Hepatic stellate cell (primary cell): ENCODE measurements around the gene PARVB.
A peak's percentile ranks its signal among the peaks of the same experiment; 100 is the strongest.
"Not testable (repeated sequence)": the region's sequence is repeated elsewhere in the genome, so short reads cannot be mapped to it uniquely, and the experiment has no call there.

Experiments used
- DNase-seq: peaks from one replicate; pipeline ENCODE4 v3.0.0; 2011; ENCODE audit warnings: low spot score

Gene PARVB

GRCh38 chr22:44056649-44057048 lies 32.5 kb downstream of the PARVB start:
- DNase-seq: not testable (repeated sequence)

GRCh38 chr22:44057401-44057987 lies 33.4 kb downstream of the PARVB start:
- DNase-seq: no peak

DNA sequence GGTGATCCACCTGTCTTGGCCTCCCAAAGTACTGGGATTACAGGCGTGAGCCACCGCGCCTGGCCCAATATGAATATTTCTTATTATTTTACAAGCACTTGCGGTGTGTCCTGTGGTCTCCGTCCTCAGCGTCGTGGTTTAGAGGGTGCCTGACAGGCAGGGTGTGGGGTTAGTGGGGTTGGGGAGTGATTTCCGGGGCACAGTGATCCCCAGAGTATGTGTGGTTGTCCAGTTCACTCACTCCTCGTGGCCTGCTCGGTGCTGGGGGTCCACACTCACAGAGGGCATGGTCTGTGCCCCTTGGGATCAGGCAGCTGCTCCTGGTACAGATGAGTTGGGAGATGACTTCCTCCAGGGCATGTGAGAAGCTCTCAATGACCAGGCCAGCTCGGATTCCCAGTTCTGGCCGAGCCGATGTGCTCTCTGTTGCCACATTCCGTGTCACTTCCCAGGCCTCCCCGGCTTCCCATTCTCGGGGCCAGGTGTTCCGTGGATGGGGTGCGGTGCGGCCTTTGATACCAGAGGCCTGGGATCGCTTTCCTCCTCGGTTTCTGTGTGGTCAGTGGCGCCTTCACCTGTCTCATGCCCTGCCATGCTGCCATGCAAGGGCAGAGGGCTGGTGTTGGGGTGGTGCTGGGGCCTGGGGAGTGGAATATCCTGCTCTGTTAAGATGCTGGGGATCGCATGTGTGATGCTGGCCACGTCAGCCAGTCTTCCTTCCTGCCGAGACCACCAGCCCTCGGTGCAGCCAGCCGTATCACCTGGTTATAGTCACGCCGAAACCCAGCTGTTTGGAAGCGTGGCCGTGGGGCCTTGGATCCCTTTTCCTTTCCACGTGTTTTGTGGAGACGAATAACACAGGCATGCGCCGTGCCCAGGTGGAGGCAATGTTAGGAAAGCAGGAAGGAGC lies 39.6 kb downstream of the PARVB start:
- no peak for DNase-seq

DNA sequence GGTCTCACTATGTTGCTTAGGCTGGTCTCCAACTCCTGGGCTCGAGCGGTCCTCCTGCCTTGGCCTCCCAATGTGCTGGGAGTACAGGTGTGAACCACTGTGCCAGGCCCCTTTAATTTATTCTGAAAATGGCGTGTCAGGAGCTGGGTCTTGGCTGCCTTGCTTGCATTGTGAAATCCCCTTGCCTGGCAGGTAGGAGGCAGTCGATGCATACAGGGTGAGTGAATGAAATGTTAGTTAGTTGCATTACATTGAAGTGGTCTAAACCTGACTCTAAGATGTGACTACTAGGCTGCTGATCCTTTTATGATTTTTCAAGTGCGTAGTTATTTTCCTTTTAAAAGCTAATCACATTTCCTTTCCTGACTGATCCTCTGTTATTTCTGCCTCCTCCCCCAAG lies 42.9 kb downstream of the PARVB start:
- no peak for DNase-seq

- no peak for DNase-seq
Observed at GRCh38 chr22:44067901-44068300, 43.8 kb downstream of the PARVB start.

- no peak for DNase-seq
Observed at GRCh38 chr22:44068422-44069191, 44.5 kb downstream of the PARVB start.

DNA sequence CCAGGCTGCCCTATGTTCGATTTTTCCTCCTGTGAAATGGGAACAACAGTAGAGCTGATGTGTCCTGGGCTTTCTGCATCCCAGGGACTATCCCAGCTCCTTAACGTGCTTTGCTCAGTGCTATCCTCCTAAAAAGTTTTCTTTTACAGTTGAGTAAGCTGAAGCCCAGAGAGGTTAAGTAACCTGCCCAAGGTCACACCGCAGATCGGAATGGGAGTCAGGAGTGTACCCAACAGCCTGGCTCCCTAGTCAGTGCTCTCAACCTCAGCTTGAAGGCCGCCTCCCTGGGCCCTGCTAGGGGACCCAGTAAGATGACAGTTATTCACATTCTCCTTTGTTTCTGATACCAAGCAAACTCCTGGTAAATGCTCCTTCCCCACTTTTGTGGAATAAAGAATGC lies 45.9 kb downstream of the PARVB start:
- DNase-seq: no peak

DNA sequence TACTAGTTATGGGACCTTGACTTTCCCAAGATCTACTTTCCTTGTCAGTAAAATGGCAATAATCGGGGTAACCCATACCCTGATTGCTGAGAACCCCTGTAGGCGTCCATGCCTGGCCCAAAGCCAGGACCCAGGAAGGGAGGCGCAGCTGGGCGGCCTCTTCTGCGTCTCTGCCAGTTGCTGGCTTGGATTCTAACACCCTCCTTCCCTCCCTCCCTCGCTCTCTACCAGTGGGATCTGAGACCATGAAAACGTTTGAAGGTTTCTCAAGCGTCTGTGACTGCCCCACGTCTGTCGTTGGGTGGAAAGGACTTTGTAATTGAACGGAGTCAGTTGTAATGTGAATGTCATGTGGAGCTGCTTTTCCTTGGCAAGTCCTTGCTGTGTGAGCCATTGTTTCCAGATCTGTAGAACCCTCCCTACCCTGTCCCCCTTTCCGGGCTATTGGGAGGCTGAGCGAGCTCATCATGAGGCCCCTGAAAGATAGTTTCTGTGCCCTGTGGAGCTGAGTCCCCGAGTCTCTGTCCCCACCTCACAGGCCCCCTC lies 47.8 kb downstream of the PARVB start:
- no peak for DNase-seq

- no peak for DNase-seq
Observed at GRCh38 chr22:44074337-44074984, 50.4 kb downstream of the PARVB start.

GRCh38 chr22:44075022-44075421 lies 50.9 kb downstream of the PARVB start:
- no peak for DNase-seq

GRCh38 chr22:44075670-44076069 lies 51.6 kb downstream of the PARVB start:
- no peak for DNase-seq

DNA sequence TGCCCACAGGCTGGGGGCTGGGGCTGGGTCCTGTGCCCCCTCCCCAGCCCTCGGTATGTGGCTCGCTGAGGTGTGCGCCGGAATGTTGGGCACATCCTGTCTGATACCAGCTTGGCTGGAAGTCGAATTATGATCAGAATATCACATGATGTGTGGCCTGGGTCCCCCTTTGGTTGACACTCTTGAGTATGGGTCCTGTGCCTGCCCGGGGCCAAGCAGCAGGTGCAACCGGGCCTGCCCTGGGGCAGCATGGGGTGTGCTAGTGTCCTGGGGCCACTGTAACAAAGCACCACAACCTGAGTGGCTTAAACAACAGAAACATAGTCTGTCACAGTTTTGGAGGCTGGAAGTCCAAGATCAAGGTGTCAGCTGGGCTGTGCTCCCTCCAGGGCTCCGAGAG lies 52.7 kb downstream of the PARVB start:
- DNase-seq: no peak

DNA sequence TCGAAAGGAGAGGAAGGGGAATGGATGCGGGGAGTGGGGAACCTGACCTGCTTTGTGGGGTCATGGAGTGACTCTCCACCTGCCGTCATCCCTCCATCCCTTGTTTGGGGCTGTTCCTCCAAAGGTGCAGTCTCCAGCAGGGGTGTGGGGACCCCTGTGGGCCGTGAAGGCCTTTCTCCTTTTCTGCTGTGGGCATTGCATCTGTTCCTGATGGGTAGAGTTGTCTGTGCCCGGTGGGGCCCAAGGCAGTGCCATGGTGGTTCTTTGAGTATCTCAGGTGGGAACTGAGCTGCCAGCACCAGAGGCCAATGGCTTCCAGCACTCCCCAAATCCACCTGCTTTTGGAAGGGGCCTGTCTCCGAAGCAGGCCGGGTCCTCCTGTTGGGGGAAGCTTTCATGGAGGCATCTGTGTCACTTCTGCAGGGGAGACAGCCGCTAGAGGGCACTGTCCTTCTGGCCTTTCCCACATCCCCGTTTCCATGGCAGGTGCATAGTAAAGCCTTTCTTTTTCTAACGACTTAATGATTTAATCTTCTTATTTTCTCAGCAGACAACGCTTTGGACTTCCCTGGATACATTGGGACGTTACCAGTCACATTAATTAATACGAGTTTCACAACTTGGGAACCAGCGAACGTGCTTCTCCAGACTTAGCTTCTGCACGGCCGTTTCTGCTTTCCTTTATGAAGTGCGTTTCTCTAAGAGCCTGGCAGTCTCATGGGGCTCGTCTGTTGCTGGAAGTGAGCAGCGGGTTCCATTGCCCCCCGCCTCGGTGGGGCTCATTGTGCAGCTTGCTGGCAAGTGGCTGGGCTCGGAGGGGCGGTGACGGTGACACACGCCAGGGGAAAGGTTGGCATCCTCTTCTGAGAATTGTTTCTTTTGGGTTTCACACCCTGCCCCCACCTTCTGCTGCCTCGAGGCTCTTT lies 57.1 kb downstream of the PARVB start:
- DNase-seq: peak; percentile 91

GRCh38 chr22:44082801-44083200 lies 58.7 kb downstream of the PARVB start:
- DNase-seq: no peak

GRCh38 chr22:44084044-44084772 lies 60.1 kb downstream of the PARVB start:
- DNase-seq: no peak

DNA sequence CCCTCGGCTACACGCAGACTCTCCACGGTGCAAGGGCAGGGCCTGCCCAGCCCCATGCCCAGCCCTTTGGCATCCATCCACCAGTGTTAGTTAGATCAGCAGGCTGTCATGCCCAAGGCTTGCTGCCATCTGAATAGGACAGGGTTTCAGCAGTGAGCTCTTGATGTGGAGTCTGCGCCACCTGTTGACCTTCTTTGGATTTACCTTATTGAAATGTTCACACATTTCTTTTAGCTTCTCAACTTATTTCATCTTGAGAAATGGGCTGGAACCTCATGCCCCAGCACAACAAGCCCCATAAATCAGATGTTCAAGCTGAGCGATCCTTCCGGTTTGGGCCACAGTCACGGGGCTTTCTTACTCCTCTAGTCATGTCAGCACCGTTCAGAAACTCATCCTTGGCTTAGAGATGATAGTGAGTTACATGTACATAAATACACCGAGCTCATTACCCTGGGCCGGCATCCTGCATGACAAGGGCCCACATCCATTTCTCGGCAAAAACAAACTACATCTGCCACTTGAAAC lies 61.7 kb downstream of the PARVB start:
- DNase-seq: peak; percentile 36

DNA sequence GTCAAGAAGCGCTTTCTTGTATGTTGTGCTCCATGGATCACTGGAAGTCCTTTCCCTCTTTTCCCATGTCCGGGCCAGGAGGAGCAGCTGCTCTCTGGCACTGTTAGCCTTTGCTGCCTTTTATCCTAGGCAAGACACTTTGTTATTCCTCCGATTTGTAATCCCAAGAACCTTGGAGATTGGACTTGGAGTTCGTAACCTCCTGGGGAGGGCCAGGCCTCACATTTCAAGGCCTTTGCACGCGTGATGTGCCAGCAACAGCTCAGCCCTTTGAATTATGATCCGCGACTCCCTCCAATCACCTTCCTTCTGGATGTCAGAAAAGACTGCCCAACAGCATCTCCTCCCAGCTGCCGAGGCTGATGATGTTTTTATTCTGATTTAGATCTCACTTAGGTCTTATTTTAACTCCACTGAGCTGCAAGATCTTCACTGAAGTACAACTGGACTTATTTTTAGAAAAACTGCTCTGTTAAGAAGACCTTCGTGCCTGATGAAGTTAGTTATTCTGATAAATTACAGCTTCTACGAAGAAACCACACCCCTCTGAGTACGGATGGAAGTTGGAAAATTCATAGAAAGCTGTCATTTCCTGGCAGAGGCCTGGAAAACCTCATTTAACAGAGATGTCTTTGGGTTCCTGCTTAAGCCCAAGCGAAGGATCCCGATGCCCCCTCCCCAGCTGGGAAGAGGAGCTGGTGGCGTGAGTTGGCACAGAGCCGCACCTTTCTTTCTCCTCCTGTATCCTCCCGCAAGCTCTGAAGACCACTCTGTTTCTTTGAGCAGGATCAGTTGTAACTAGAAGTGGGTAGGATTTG lies 62.4 kb downstream of the PARVB start:
- DNase-seq: no peak

DNA sequence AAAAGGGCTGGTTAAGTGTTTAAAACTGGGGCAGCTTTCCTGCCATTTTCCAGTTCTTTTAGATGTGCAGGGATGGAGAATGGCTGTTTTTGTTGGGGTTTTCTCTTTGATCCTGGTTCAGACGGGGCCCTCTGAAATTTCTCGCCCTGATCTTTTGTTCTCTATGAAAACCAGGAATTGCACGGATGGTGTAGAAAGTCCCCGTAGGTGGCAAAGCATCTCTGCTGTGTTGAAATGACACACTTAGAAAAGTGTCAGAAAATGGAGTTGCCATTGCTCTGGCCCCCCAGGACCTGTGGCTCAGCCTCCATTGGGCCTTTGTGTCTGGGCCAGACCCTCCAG lies 63.0 kb downstream of the PARVB start:
- DNase-seq: no peak

GRCh38 chr22:44088976-44089570 lies 65.0 kb downstream of the PARVB start:
- DNase-seq: peak; percentile 26
